Thyroid gland (tissue), 4 donors: ENCODE measurements around the gene KLHL34. TPM values are rescaled to one million over a fixed set of nuclear protein-coding genes. Genes with fewer than 3 reads are reported as not detected.

Experiments used
- DNase-seq, 2 donors: peaks; one replicate each; pipeline ENCODE4 v3.0.0-alpha.2; 2019
- H3K27ac ChIP-seq, 3 donors: fragments of 200-600 bp; sonication (generic); 1 replicate in 2 of 3; 2 replicates in 1 of 3; pipeline ENCODE4 v1.5.1; 2016 to 2019; ENCODE audit warnings: mild to moderate bottlenecking in 1 of 3, moderate library complexity in 1 of 3
- H3K27me3 ChIP-seq: fragments of 200-600 bp; sonication (generic); one replicate; pipeline ENCODE4 v1.5.1; 2019
- H3K36me3 ChIP-seq, 2 donors: fragments of 200-600 bp; sonication (generic); one replicate each; pipeline ENCODE4 v1.5.1; 2016 to 2019
- H3K4me1 ChIP-seq, 2 donors: fragments of 200-600 bp; sonication (generic); one replicate each; pipeline ENCODE4 v1.5.1; 2017 to 2019
- H3K4me3 ChIP-seq, 3 donors: fragments of 200-600 bp; sonication (generic); replicated peaks in 1 of 3; 1 replicate in 2 of 3; 2 replicates in 1 of 3; pipeline ENCODE4 v1.5.1; 2016; ENCODE audit warnings: mild to moderate bottlenecking in 1 of 3
- H3K9me3 ChIP-seq: fragments of 200-600 bp; sonication (generic); one replicate; pipeline ENCODE4 v1.5.1; 2017
- POLR2A ChIP-seq, 2 donors: fragments of 450-650 bp; IDR thresholded peaks; one replicate each; pipeline ENCODE4 v1.6.1; 2017; ENCODE audit warnings: antibody characterized with exemption in 2 of 2, mild to moderate bottlenecking in 2 of 2, moderate library complexity in 1 of 2
- WGBS, 2 donors: methylation state at CpG; one replicate each; pipeline ENCODE4 v1.1.5; 2017; 5-methylcytosine and 5-hydroxymethylcytosine counted together
- intact Hi-C: fragments of 100-400 bp; cut with DNase I; formaldehyde crosslinking; loops from one replicate; pipeline ENCODE4 v1.15.1; 2023
- total RNA-seq, 4 donors: library from RNA; depleted of rRNA; stranded (reverse); fragments of >200 nt; gene quantifications; one replicate each; pipeline ENCODE4 v1.2.3, GENCODE V29; 2016
- TF ChIP-seq, protein P1 (sequence below), 6 experiments: fragments of 200-600 bp in 3 of 6; fragments of 450-650 bp in 3 of 6; sonication (generic) in 3 of 6; IDR thresholded peaks; one replicate each; pipeline ENCODE4 v1.5.1; 2016 to 2019; ENCODE audit warnings: antibody characterized with exemption in 6 of 6, mild to moderate bottlenecking in 2 of 6, inconsistent platforms in 1 of 6, moderate library complexity in 1 of 6

Gene KLHL34
- total RNA-seq, 4 donors from 2014 or later = not detected

- no peak overlapping the region for H3K27ac ChIP-seq
- intact Hi-C loops = no loop called here
- H3K9me3 ChIP-seq = no peaks in the 10 kb centered on the region
- no peak for DNase-seq
- peaks cover 0 to 4% of the 10 kb centered on the region in 2 donors for H3K4me1 ChIP-seq
- H3K4me3 ChIP-seq = no peak overlapping the region
- 67% methylated on average over 3 of the region's 57 CpGs; no CpG with 5 or more reads in 1 of the 2 donors for WGBS, 2 donors
- no peak for TF ChIP-seq POLR2A (IDR thresholded peaks at IDR 0.05)
- TF ChIP-seq, protein P1, sequence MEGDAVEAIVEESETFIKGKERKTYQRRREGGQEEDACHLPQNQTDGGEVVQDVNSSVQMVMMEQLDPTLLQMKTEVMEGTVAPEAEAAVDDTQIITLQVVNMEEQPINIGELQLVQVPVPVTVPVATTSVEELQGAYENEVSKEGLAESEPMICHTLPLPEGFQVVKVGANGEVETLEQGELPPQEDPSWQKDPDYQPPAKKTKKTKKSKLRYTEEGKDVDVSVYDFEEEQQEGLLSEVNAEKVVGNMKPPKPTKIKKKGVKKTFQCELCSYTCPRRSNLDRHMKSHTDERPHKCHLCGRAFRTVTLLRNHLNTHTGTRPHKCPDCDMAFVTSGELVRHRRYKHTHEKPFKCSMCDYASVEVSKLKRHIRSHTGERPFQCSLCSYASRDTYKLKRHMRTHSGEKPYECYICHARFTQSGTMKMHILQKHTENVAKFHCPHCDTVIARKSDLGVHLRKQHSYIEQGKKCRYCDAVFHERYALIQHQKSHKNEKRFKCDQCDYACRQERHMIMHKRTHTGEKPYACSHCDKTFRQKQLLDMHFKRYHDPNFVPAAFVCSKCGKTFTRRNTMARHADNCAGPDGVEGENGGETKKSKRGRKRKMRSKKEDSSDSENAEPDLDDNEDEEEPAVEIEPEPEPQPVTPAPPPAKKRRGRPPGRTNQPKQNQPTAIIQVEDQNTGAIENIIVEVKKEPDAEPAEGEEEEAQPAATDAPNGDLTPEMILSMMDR (IDR thresholded peaks at IDR 0.05) = no peak
- H3K27me3 ChIP-seq = no peaks in the 10 kb centered on the region
- no peaks in the 10 kb centered on the region for H3K36me3 ChIP-seq
Observed at GRCh38 chrX:21657318-21658151, 595 bp downstream of the KLHL34 start.

GRCh38 chrX:21656587-21657317, 1.4 kb downstream of the KLHL34 start:
- no peaks in the 10 kb centered on the region for H3K27me3 ChIP-seq
- peaks cover 0 to 4% of the 10 kb centered on the region in 2 donors for H3K4me1 ChIP-seq
- no peak overlapping the region for H3K27ac ChIP-seq
- no peaks in the 10 kb centered on the region for H3K36me3 ChIP-seq
- TF ChIP-seq, protein P1 (IDR thresholded peaks at IDR 0.05) = no peak
- no peak for TF ChIP-seq POLR2A (IDR thresholded peaks at IDR 0.05)
- no peaks in the 10 kb centered on the region for H3K9me3 ChIP-seq
- DNase-seq = no peak
- no peak overlapping the region for H3K4me3 ChIP-seq
- 25 to 38% methylated on average over 10 to 17 of the region's 61 CpGs for WGBS, 2 donors
- intact Hi-C loops = no loop called here

GRCh38 chrX:21655901-21656586, 2.1 kb downstream of the KLHL34 start:
- WGBS, 2 donors = 12 to 26% methylated on average over 5 to 25 of the region's 76 CpGs
- H3K36me3 ChIP-seq = no peaks in the 10 kb centered on the region
- no peaks in the 10 kb centered on the region for H3K27me3 ChIP-seq
- DNase-seq = no peak
- H3K4me1 ChIP-seq = peaks cover 0 to 4% of the 10 kb centered on the region in 2 donors
- H3K27ac ChIP-seq = no peak overlapping the region
- no peaks in the 10 kb centered on the region for H3K9me3 ChIP-seq
- intact Hi-C loops = no loop called here
- no peak overlapping the region for H3K4me3 ChIP-seq
- TF ChIP-seq, protein P1 (IDR thresholded peaks at IDR 0.05) = no peak
- TF ChIP-seq POLR2A (IDR thresholded peaks at IDR 0.05) = no peak

GRCh38 chrX:21645886-21646285, 12.2 kb downstream of the KLHL34 start:
- no peak for DNase-seq
- H3K9me3 ChIP-seq = no peaks in the 10 kb centered on the region
- intact Hi-C loops = no loop called here
- H3K36me3 ChIP-seq = no peaks in the 10 kb centered on the region
- H3K27ac ChIP-seq = no peak overlapping the region
- no peaks in the 10 kb centered on the region for H3K27me3 ChIP-seq
- no peak for TF ChIP-seq POLR2A (IDR thresholded peaks at IDR 0.05)
- TF ChIP-seq, protein P1 (IDR thresholded peaks at IDR 0.05) = no peak
- no peak overlapping the region for H3K4me3 ChIP-seq
- no peaks in the 10 kb centered on the region for H3K4me1 ChIP-seq
- WGBS, 2 donors = 89 to 90% methylated on average over 3 of the region's 3 CpGs
